GM23248 (cell line): Measurements from ENCODE around the gene BEST2. TPM values are rescaled to one million over a fixed set of nuclear protein-coding genes. Genes with fewer than 3 reads are reported as not detected.

Experiments
- DNase-seq: peaks from one replicate; pipeline ENCODE4 v3.0.0-alpha.2; 2015
- H2AFZ ChIP-seq: fragments of 200-600 bp; sonication (generic); 2 replicates; pipeline ENCODE4 v1.6.1; 2016; ENCODE audit warnings: antibody characterized with exemption
- H3F3A ChIP-seq: fragments of 200-600 bp; sonication (generic); 2 replicates; pipeline ENCODE4 v1.6.1; 2016; ENCODE audit warnings: mild to moderate bottlenecking, antibody characterized with exemption, mixed run types; ENCODE audit not compliant: insufficient read depth
- H3K27ac ChIP-seq: fragments of 200-600 bp; sonication (generic); 2 replicates; pipeline ENCODE4 v1.5.1; 2016; ENCODE audit warnings: mild to moderate bottlenecking
- H3K27me3 ChIP-seq: fragments of 200-600 bp; sonication (generic); replicated peaks from 2 replicates; pipeline ENCODE4 v1.6.1; 2016; ENCODE audit warnings: mild to moderate bottlenecking; ENCODE audit not compliant: insufficient read depth
- H3K36me3 ChIP-seq: fragments of 200-600 bp; sonication (generic); 2 replicates; pipeline ENCODE4 v1.6.1; 2016; ENCODE audit warnings: low read depth, mild to moderate bottlenecking
- H3K4me1 ChIP-seq: fragments of 200-600 bp; sonication (generic); 2 replicates; pipeline ENCODE4 v1.6.1; 2016; ENCODE audit warnings: mild to moderate bottlenecking; ENCODE audit not compliant: insufficient read depth
- H3K4me2 ChIP-seq: fragments of 200-600 bp; sonication (generic); one replicate; pipeline ENCODE4 v1.6.1; 2016; ENCODE audit warnings: mild to moderate bottlenecking; ENCODE audit not compliant: unreplicated experiment
- H3K4me3 ChIP-seq: fragments of 200-600 bp; sonication (generic); 2 replicates; pipeline ENCODE4 v1.5.1; 2016; ENCODE audit warnings: mild to moderate bottlenecking
- H3K79me2 ChIP-seq: fragments of 200-600 bp; sonication (generic); 2 replicates; pipeline ENCODE4 v1.6.1; 2016; ENCODE audit warnings: mild to moderate bottlenecking; ENCODE audit not compliant: insufficient read depth
- H3K9ac ChIP-seq: fragments of 200-600 bp; sonication (generic); 2 replicates; pipeline ENCODE4 v1.6.1; 2016; ENCODE audit warnings: mild to moderate bottlenecking
- H3K9me2 ChIP-seq: fragments of 200-600 bp; sonication (generic); 2 replicates; pipeline ENCODE4 v1.6.1; 2016; ENCODE audit warnings: mixed run types, mild to moderate bottlenecking, moderate library complexity; ENCODE audit not compliant: insufficient read depth
- H3K9me3 ChIP-seq: fragments of 200-600 bp; sonication (generic); one replicate; pipeline ENCODE4 v1.6.1; 2017; ENCODE audit warnings: low read depth
- H4K20me1 ChIP-seq: fragments of 200-600 bp; sonication (generic); 2 replicates; pipeline ENCODE4 v1.6.0; 2016; ENCODE audit not compliant: insufficient read depth
- EZH2 ChIP-seq: fragments of 200-600 bp; sonication (generic); IDR thresholded peaks from 2 replicates; pipeline ENCODE4 v1.6.1; 2018; ENCODE audit warnings: antibody characterized with exemption, mild to moderate bottlenecking; ENCODE audit not compliant: insufficient read depth, poor library complexity, severe bottlenecking
- EZH2phosphoT487 ChIP-seq: fragments of 200-600 bp; sonication (generic); IDR thresholded peaks from 2 replicates; pipeline ENCODE4 v1.6.1; 2018; ENCODE audit warnings: antibody characterized with exemption, moderate library complexity, mild to moderate bottlenecking, low read depth; ENCODE audit not compliant: insufficient read depth
- WGBS, 2 experiments: methylation state at CpG; one replicate each; pipeline ENCODE4 v1.1.6; 2015 to 2017; ENCODE audit warnings: low lambda C conversion rate in 2 of 2, low coverage in 1 of 2; ENCODE audit errors: missing lambda C conversion rate in 2 of 2; 5-methylcytosine and 5-hydroxymethylcytosine counted together
- in situ Hi-C: fragments of 300-500 bp; cut with MboI; formaldehyde crosslinking; loops from 2 replicates; pipeline ENCODE4 v1.15.0; 2020
- polyA plus RNA-seq: library from polyadenylated mRNA; unstranded; fragments of >200 nt; fragmentation: Nextera tagmentation; extraction: Ambion mirVana; gene quantifications from 2 replicates; pipeline ENCODE4 v1.2.1, GENCODE V29; 2016
- total RNA-seq: library from RNA; depleted of rRNA; stranded (reverse); fragments of >200 nt; shearing (Covaris generic); gene quantifications from 2 replicates; pipeline ENCODE4 v1.2.3, GENCODE V29; 2014

Gene BEST2
- total and polyA plus RNA-seq, 2 experiments from 2014 or later = not detected

GRCh38 chr19:12788042-12788681 is 36.6 kb downstream of the BEST2 start:
- H3K4me3 ChIP-seq = peak overlapping the region; percentile 93
- peak overlapping the region; percentile 91 for H3K4me2 ChIP-seq
- no peaks in the 10 kb centered on the region for H3K36me3 ChIP-seq
- peak overlapping the region; percentile 12 for H2AFZ ChIP-seq
- H3F3A ChIP-seq = peaks cover 43% of the 10 kb centered on the region
- peak; percentile 38 for DNase-seq
- in situ Hi-C loops = no loop called here
- TF ChIP-seq EZH2phosphoT487 (no peak), EZH2 (no peak)
- H3K27ac ChIP-seq = peak overlapping the region; percentile 99
- no peaks in the 10 kb centered on the region for H3K27me3 ChIP-seq
- H3K79me2 ChIP-seq = peaks cover 17% of the 10 kb centered on the region
- H3K9me3 ChIP-seq = no peaks in the 10 kb centered on the region
- no peaks in the 10 kb centered on the region for H3K9me2 ChIP-seq
- WGBS, 2 experiments = 25 to 28% methylated on average over 4 of the region's 4 CpGs
- peaks cover 34% of the 10 kb centered on the region for H3K4me1 ChIP-seq
- no peaks in the 10 kb centered on the region for H4K20me1 ChIP-seq
- H3K9ac ChIP-seq = peak overlapping the region; percentile 98

GRCh38 chr19:12788682-12789097 is 37.1 kb downstream of the BEST2 start:
- Histone ChIP-seq H3K4me2 (peak overlapping the region; percentile 91), H3K9me2 (no peaks in the 10 kb centered on the region), H3F3A (peaks cover 43% of the 10 kb centered on the region), H3K4me3 (peak overlapping the region; percentile 93), H3K27ac (peak overlapping the region; percentile 99), H3K79me2 (peaks cover 19% of the 10 kb centered on the region), H3K4me1 (peaks cover 29% of the 10 kb centered on the region), H3K9me3 (no peaks in the 10 kb centered on the region), H2AFZ (peak overlapping the region; percentile 12), H3K27me3 (no peaks in the 10 kb centered on the region), H3K36me3 (no peaks in the 10 kb centered on the region), H3K9ac (peak overlapping the region; percentile 98), H4K20me1 (no peaks in the 10 kb centered on the region)
- WGBS, 2 experiments = 0% methylated on average over 10 to 12 of the region's 12 CpGs
- peak; percentile 85 for DNase-seq
- TF ChIP-seq EZH2 (no peak), EZH2phosphoT487 (no peak)
- in situ Hi-C loops = no loop called here

- no peaks in the 10 kb centered on the region for H3K27me3 ChIP-seq
- no peaks in the 10 kb centered on the region for H4K20me1 ChIP-seq
- H3K4me1 ChIP-seq = peaks cover 29% of the 10 kb centered on the region
- peaks cover 44% of the 10 kb centered on the region for H3F3A ChIP-seq
- H3K9me2 ChIP-seq = no peaks in the 10 kb centered on the region
- peak; percentile 64 for DNase-seq
- H3K27ac ChIP-seq = peak overlapping the region; percentile 99
- peak overlapping the region; percentile 98 for H3K9ac ChIP-seq
- peaks cover 19% of the 10 kb centered on the region for H3K79me2 ChIP-seq
- no peaks in the 10 kb centered on the region for H3K9me3 ChIP-seq
- in situ Hi-C loops = no loop called here
- 0 to 1% methylated on average over 13 to 23 of the region's 46 CpGs for WGBS, 2 experiments
- no peaks in the 10 kb centered on the region for H3K36me3 ChIP-seq
- TF ChIP-seq EZH2 (no peak), EZH2phosphoT487 (no peak)
- peak overlapping the region; percentile 93 for H3K4me3 ChIP-seq
- H2AFZ ChIP-seq = peak overlapping the region; percentile 12
- H3K4me2 ChIP-seq = peak overlapping the region; percentile 91
Measured at GRCh38 chr19:12789098-12789903, 37.7 kb downstream of the BEST2 start.

GRCh38 chr19:12789904-12790619 is 38.5 kb downstream of the BEST2 start:
- Histone ChIP-seq H3F3A (peaks cover 44% of the 10 kb centered on the region), H3K4me1 (peaks cover 30% of the 10 kb centered on the region), H2AFZ (no peak overlapping the region), H3K79me2 (peaks cover 19% of the 10 kb centered on the region), H3K4me2 (peak overlapping the region; percentile 76), H4K20me1 (no peaks in the 10 kb centered on the region), H3K36me3 (no peaks in the 10 kb centered on the region), H3K27me3 (no peaks in the 10 kb centered on the region), H3K9me3 (no peaks in the 10 kb centered on the region), H3K4me3 (peak overlapping the region; percentile 93), H3K27ac (peak overlapping the region; percentile 99), H3K9me2 (no peaks in the 10 kb centered on the region), H3K9ac (peak overlapping the region; percentile 98)
- in situ Hi-C loops = no loop called here
- peak; percentile 98 for DNase-seq
- TF ChIP-seq EZH2phosphoT487 (no peak), EZH2 (no peak)
- WGBS, 2 experiments = 1 to 2% methylated on average over 30 to 52 of the region's 56 CpGs
